NCI-H187 treated with DMSO at 0.1 percent for 48 hours (cell line): ENCODE measurements around the gene WLS.
"Not testable (repeated sequence)": the region's sequence is repeated elsewhere in the genome, so short reads cannot be mapped to it uniquely, and the experiment has no call there.

Source experiments
- DNase-seq: peaks from one replicate; lab custom pipeline; 2025; lab: John Stamatoyannopoulos, UW

Gene WLS

DNA sequence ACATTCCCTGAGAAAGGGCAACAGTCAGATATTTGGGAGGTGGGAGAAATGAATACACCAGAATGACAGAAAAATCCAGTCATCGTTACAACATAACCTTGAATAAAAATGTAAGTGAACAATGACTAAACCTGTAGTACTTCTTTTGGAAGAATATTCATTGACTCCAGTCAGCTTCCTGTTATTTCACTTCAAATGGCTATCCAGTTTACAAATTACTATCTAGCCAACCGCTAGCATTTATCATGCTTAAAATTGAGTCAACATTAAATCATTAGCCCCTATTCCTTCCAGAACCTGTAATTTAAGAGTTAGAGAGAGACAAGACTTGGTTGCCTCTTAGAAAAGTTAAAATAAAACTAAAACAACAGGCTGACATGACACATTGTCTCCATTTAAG, 33.6 kb downstream of the WLS start:
- DNase-seq, result no peak

DNA sequence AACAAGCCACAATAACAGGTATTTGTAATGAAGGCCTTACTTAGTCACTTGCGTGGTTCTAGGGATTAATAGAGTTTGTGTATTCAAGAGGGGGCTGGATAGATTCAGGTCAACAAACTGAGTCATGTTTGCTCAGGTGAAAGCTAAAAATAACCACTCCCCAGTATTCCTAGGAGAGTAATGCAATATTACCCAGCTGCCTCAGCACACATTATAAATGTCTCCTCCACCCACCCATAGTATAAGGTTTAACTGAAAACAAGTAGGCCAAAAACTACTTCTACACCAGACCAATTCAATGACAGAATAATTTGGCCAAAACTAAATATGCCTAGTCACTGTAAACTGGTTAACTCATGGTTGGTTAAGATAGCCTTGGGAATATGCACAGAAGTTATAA, 34.4 kb downstream of the WLS start:
- no peak for DNase-seq

DNA sequence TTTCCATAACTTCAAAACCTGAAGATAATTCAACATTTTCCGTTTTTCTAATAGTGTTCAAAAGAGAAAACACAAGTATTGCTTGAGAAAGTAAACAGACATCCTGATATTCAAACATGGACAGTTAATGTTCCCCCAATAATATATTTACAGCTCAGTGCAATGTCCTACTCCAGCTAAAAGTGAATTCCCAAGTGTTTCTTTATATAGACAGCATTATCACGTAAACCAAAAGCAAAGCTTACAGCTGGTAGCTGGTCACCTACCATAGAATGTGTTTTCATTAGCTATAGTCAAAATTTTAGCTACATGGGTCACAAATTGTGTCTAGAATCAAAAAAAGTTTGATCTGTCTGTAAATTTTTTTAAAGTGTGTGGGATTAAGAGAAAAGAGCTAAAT, 34.9 kb downstream of the WLS start:
- DNase-seq, result no peak

DNA sequence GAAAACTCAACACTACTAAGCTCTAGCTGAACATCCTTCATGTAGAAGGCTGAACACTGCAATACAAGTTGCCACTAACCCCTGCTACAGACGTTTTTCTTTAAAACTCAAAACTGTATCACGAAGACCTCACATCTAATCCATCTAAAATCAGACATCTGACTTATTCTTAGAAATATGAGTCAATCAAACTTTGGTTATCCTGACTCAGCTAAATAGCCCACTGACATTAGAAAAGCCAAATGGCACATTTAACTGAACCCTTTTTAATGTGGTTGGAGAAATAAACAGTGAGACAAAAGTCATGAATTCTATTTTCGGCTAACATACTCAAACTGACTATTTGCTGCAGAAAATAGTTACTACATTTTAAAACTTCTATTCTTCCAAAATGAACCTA, 35.6 kb downstream of the WLS start:
- DNase-seq, result no peak

DNA sequence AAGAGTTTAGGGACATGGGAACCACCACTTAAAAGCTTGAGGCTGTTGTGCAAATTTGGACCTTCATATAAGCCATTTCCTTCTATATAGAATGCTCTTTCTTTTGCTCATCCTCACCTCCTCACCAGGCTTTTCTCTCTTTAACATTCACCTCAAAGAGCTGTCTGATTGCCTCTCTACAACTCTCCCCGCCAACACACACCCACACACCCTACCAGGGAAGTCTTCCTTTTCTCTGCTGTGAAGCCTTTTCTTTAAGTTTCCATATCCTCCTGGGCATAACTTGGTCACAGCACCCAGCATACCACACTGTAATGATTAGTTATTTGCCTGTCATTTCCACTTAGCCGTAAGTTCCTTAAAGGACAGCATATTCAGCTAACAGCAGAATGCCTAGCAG, 40.6 kb downstream of the WLS start:
- no peak for DNase-seq

DNA sequence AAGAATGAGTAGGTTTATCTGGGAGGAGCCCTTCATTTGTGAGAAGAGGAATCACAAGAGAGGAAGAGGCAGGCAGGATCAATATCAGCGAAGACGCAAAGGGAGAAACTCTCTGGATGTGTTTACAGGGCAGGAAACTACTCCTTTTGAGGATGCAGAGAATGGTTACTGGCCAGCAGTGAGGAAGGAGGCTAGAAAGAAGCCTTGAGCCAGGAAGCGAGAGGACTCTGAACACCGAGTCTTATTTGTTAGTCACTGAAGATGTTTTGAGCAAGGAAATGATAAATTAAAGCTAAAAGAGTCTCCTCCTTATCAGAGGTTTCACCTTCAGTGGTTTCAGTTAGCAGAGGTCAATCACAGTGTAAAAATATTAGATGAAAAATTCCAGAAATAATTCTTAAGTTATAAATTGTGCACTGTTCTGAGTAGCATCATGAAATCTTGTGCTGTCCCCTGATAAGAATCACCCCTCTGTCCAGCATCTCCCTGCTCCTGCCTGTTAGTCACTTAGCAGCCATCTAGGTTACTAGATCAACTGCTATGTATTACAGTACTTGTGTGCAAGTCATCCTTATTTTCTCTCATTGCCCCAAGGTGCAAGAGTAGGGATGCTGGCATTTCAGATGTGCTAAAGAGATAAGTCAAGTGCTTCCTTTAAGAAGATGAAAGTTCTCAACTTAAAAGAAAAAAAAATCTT, 43.5 kb downstream of the WLS start:
- DNase-seq, result no peak

DNA sequence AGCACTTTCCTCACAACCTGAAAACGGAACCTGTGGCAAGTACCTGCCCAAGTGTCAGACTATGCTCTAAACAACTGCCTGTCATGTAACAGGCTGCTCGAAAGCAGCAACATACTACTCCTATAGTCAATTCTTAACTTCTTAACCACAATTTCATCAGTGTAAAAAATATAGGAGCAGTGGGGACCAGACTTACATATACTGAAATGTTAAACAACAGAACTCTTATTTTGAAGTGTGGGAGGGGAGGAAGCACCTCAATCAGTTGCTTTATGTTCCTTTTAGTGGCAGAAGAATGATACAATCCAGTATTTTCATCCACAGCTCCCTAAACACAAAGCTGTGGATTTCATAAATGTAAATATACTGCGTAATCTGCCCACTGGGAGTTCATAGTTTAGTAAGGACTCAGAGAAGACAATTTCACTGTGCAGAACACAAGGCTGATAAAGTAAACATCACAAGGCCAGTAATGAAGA, 44.2 kb downstream of the WLS start:
- DNase-seq, result no peak

DNA sequence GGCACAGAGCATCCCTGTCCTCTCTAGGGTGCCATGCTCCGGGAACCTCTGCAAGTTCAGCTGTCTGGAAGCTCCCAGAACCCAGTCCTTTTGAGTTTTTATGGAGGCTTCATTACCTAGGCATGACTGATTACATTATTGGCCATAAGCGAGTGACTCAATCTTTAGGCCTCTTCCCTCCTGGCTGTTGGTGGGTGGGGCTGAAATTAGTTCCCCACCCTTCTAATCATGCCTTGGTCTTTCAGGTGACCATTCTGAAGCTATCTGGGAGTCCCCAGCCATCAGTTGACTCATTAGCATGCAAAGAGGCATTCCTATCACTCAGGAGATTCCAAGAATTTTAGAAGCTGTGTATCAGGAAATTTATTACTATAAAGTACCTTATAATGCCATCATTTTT, 46.6 kb downstream of the WLS start:
- DNase-seq, result no peak

DNA sequence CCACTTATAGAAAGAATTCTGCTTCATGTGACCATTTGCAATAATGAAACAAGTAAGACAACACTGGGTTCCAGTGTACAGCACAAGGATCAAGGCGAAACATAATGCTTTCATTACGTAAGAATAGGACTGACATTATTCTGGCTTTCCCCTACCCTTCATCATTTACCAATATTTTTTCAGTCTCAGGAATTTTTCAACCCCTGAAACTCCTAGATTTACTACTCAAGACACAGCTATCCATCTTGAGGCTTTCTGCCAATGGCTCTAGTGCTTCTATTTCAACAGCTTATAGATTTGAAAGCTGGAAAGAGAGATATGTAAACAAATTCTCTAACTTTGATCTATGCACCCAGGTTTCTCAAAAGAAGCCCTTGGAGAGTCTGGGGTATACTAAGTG, 48.4 kb downstream of the WLS start:
- no peak for DNase-seq

DNA sequence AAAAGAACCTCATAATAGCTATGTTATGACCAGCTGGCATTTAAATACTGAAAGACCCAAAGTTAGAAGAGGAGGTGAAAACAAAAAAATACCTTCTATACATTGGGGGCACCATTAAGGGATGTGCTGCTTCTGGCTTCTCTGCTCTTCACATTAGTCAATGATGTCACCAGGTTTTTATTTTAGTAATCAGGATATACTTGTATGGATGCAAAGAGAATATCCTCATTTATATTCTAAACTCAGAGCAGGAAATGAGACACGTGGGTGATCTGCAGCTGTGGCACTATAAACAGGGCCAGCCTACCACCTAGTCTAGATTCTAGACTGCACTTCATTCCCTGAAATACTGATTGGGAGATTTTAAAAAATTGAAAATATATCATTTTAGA, 51.2 kb downstream of the WLS start:
- no peak for DNase-seq

DNA sequence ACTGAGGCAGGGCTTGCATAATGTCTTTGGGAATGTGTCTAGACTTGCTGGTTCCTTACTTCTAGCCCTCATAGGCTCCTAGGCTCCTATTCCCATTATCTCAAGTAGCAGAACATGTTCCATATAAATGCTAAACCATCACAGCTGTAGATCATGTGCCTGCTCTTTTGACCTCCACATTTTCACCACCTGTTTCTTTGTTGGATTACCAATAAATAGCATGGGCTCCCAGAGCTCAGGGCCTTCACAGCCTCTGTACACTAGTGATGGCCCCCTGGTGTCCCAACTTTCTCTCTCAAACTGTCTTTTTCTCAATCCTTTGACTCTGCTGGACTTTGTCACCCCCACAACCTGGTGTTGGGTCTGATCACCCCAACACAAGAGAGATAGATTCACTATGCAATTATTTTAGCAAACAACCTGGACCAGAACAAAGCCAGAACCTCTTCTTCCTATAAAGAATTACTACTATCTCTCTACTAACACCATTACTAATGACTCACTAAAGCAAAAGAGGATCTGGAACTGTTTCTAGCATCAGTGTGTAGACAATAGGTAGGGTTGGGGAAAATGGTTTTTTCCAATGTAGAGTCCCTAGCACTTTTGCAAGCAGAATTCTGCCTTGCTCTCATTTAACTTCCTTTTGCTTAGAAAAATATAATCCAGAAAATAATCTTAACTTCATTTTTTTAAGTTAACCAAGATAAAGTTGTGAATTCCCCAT, 51.7 kb downstream of the WLS start:
- no peak for DNase-seq

DNA sequence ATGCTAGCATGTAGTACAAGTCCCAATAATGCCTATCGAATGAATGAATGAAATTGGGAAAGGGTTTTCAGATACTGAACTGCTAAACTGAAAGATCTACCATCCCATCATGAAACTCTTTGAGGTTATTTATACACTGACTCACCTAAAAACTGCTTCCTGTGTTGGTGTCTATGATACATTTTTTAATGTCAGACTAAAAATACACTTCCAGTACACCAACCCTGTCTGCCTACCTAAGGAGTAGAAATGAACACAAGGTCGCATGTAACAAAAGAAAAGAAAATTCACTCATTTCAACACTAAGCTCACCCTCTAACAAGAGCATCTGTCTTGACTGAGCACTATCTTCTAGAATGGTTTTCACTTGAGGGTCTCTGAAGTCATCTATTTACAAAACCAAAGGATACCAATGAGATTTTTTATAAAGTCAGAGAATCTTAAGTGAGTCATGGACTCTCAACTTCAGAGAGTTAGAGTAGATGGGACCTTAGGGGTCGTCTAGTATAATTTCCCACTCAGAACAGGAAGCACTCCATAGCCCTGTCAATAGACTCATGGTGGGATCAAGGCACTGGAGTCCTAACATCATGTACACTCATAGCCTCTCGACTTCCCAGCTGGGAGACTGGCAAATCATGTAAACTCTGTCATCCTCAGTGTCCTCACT, 53.4 kb downstream of the WLS start:
- no peak for DNase-seq

DNA sequence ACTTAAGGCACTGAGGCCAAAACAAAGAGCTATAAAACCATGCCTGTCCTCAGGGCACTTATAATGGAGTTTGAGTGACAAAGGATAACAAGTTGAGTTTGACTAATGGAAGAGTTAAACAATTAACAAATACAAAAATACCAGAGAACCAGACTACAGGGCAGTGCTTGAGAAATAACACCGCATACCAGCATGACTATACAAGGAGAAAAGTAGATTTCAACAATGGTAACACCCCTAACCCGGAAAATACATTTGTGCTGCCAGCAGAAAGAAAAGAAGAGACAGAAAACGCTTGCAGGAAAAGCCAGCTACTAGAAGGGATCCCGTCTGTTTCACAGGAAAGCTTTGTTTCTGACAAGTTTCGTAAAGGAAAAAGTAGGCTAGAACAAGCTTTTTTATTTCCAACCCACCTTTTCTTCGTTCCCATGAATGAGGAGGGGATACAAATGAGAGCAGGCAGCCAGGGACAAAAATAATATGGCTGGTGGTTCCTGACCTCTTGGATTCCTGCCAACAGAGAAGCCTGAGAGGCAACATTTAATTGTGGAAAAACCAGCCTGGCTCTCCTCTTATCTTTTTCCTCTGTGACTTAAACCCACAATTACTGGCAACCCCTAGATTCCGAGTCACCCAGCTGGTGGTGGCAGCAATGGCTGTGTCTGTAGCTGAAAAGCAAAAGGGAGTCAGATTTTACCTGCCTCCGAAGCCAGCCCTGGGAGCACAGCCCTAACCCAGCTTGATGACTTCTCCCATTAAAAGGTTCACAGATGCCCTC, 56.5 kb downstream of the WLS start:
- no peak for DNase-seq

DNA sequence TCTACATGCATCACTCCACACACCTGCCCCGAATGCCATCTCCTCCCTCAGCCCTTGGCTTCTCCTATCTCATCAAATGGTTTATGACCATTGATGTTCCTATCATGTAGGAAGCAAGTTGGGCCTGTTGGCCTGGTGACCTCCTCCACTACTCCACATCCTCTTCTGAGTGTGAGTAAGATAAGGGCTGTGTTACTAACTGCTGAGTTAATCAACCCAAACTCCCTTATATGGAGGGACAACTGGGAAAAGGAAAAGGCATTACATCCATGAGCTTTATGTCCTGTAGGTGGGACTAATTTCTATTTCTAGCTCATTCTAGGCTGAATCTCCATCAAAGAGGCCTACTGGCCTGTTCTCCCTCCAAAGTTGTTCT, 57.6 kb downstream of the WLS start:
- no peak for DNase-seq

DNA sequence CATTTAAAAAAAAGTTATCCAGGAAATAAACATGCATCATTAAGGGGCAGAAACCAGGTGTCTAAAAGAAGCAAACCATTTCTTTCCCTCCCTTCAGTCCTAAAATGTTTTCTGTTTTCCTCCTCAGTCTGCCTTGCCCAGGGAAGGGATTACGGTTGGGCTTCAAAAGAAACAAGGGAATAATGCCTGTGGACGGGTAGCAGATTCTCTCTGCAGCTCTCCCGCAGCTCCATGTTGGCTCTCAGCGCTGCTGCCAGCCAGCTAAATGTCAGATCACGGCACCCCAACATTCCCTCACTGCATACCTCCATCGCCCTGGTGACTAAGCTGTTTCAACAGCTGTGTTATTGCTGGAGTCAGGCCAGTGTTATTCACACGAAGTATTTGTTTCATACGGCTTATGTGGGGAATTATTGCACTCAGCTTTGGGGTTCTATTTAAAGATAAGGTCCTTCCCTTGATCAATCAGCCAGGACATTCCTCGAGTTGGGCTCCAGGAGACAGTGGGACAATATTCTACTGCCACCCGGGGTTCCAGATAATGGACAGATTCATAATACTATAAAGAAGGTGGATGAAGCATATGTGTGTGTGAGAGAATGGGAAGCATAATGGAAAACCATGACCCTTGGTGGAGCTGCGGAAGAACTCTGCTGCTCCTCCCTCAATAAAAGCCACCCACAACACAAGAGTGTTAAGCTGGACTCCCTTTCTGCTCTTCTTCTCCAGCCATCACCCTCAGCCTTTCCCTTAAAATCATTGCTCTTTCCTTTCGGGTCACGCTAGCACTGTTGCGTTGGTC, 58.2 kb downstream of the WLS start:
- no peak for DNase-seq

DNA sequence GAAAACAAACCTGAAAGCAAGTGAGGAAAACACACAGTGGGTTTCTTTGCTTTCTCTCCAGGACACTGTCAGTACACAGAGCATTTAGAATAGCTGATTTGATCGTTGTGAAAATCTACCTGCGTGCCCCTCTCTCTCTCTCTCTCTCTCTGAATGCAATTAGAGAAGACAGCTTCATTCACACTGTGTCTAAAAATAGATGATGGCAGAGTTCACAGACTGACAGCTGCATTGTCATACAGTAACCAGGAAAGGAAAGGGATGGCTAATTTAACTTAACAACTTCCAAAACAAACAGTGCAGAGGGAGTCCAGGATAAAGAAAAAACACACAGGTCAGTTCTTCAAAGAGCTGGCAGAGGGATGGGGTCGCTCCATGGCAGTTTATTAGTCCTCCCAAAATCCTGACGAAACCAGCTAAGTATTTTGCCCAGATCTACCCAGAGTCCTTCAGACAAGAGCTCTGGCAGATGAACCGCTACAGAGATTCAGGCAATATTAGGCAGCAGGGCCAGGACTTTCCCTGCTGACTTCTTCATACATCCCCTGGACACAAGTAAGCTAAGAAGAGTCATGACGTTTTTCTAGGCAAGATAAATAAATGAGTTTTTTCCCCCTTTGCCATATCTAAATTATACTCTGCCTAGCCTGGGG, 58.9 kb downstream of the WLS start:
- no peak for DNase-seq

DNA sequence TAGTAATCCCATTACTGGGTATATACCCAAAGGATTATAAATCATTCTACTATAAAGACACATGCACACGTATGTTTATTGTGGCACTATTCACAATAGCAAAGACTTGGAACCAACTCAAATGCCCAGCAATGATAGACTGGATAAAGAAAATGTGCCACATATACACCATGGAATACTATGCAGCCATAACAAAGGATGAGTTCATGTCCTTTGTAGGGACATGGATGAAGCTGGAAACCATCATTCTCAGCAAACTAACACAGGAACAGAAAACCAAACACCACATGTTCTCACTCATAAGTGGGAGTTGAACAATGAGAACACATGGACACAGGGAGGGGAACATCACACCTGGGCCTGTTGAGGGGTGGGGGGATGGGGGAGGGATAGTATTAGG, 60.5 kb downstream of the WLS start:
- DNase-seq, result not testable (repeated sequence)

DNA sequence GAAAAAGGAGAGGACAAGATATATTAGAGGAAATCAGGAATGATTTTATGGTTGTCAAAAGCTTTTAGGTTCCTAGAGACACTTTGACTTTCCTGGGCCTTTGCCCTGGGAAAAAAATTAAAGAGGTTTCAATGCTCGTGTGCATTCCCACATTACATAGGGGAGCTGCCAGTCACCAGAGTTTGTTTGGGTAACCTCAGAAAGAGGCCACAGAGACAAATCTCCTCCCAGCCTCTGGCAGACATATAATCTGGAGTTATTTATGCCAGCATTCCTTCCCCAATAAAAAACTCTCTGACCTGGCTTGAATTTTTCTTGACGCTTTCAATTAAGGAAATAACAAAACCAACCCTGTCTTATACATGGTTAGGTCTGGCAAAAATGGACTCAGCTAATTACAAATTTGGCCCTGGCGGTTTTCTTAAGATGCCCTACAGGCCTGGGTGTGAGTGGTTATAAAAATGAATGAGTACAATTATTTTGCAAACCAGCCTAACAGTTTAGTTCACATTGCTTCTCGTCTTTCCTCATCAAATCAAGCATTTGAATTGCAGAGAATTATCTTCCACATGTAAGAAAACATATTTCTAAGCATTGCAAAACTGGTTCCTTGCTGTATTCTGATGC, 63.7 kb downstream of the WLS start:
- DNase-seq, result no peak

DNA sequence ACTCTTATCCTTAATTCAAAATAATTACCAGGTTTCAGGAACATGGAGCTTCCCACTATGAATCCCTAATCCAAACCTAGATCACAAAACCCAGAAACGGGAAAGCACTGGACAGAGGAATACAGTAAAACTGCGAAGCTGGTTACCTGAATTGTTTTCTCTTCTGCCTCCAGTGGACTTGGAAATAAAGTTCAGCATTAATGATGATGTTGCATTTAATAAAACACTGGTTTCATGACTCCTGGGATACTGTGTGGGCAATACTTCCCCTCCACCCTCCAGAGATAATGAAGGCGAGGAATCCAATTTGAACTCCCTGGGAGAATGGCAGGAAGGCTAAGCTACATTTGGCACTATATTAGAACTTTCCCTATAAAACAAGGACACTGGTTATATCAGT, 65.1 kb downstream of the WLS start:
- no peak for DNase-seq

DNA sequence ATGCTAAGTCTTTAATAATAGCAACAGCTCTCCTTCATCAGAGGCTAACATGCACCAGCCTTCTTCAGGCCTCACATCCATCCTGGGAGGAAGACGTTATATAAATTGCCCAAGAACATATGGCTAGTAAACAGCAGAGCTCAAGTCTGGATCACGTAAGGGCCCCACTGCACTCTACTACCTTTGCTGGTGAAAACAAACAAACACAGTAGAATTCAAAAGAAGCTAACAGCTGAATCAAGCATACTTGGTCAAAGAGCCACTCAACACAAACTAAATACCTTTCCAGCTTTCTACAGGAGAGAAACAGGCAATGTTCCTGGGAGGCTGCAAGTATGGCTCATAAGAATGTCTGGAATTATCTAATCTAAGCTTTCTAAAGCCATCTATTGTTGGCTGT, 66.0 kb downstream of the WLS start:
- DNase-seq, result no peak

DNA sequence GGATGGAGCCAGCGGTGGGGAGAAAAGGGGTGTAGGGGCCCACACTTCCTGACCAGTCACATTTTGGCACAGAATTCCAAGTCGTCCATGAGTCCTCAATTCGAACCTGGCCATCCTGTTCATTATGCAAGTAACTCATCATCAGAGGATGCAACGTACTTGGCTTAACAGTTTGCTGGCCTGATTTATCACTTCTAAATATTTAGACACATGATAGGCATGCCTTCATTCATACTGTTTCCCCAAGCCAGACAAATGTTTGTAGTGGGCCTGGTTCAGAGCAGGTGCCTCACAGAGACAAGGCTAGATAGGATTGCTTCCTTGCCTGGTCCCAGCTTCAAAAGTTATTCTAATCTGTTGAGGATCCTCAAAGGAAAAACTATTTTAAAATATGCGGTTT, 66.7 kb downstream of the WLS start:
- DNase-seq, result no peak
